ENCODE data around the gene FAM161A. TPM values are rescaled to one million over a fixed set of nuclear protein-coding genes. Genes with fewer than 3 reads are reported as not detected.
"Not testable (repeated sequence)": the region's sequence is repeated elsewhere in the genome, so short reads cannot be mapped to it uniquely, and the experiment has no call there.

Gene FAM161A
- total RNA-seq, 2 experiments from 2014 or later: 0.91 to 1.0 TPM

DNA sequence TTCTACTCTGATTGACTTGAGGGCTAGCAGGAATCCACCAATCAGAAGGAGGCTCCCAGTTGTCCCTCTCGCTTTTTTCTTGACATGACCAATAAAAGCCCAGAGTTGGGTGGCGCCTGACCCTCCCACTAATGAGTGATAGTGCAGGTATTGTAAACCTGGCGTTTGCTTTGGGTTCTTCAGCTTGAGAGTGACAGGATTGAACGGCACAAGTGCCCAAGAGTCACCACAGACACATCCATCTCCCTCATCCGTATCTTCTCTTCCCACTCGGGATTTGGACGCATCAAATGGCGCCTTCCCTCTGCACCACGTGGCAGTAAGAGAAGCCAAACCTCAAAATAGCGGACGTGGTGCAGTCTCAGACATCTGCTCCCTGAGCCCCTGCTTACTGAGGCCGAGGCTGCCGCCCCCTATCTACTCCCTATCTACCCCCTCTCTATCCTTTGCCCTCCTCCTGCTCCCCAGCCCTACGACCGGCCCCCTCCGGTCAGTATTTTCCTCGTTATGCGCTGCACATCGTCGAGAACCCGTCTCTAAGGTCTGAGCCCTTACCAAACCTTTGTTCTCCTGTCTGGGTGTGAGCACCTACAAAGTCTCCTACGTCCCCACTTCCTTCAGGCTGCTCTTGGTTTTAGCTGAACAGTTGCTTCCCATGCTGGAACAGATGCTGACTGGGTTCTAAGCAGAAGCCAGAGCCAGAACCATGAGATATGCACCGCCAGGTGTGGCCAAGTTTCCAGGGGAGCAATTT is 881 bp upstream of the FAM161A start:
- peaks cover 6% of the 10 kb centered on the region for H3K36me3 Mint-ChIP-seq (ENCODE audit: low read depth)
- Histone ChIP-seq H3K36me3 (ENCODE audit: insufficient read depth, low read length) (no peaks in the 10 kb centered on the region), H3K4me3 (ENCODE audit: low read length) (peak overlapping the region; percentile 98), H3K27ac (ENCODE audit: low read depth in 1 of 2, low read length in 2 of 2) (peak overlapping the region; percentile 42 to 65), H3K4me1 (ENCODE audit: insufficient read depth, low read length) (peaks cover 14% of the 10 kb centered on the region), H3K9me3 (ENCODE audit: control insufficient read depth in 1 of 2, insufficient read depth in 1 of 2, low read length in 2 of 2) (no peaks in the 10 kb centered on the region), H3K27me3 (ENCODE audit: control insufficient read depth in 1 of 2, insufficient read depth in 2 of 2, low read length in 2 of 2) (no peaks in the 10 kb centered on the region)
- no peaks in the 10 kb centered on the region for H3K27me3 Mint-ChIP-seq
- peak overlapping the region; percentile 94 for H3K27ac Mint-ChIP-seq
- POLR2A ChIA-PET: interaction anchor here (0.6 to 3.3 kb wide), 6 partner anchors 12 to 710 kb away, joined by 3 to 17 read pairs (median 3); partner anchors contain the start of gene XPO1
- CTCF ChIA-PET: interaction anchor here (1.2 kb wide), 1 partner anchor 33 kb away, joined by 3 read pairs; no protein-coding TSS in a partner anchor
- no peaks in the 10 kb centered on the region for H3K9me3 Mint-ChIP-seq
- ATAC-seq (ENCODE audit: poor library complexity) (peak; percentile 91), DNase-seq (peak; percentile 75 to 97 (median 83))
- TF ChIP-seq, protein P1, sequence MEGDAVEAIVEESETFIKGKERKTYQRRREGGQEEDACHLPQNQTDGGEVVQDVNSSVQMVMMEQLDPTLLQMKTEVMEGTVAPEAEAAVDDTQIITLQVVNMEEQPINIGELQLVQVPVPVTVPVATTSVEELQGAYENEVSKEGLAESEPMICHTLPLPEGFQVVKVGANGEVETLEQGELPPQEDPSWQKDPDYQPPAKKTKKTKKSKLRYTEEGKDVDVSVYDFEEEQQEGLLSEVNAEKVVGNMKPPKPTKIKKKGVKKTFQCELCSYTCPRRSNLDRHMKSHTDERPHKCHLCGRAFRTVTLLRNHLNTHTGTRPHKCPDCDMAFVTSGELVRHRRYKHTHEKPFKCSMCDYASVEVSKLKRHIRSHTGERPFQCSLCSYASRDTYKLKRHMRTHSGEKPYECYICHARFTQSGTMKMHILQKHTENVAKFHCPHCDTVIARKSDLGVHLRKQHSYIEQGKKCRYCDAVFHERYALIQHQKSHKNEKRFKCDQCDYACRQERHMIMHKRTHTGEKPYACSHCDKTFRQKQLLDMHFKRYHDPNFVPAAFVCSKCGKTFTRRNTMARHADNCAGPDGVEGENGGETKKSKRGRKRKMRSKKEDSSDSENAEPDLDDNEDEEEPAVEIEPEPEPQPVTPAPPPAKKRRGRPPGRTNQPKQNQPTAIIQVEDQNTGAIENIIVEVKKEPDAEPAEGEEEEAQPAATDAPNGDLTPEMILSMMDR (IDR thresholded peaks at IDR 0.05): no peak
- peak overlapping the region; percentile 97 for H3K4me3 Mint-ChIP-seq
- intact Hi-C loops (cut with DNase I, micrococcal nuclease): loop anchor here (1.0 to 10.0 kb wide), 9 partner anchors 32 to 672 kb away; partner anchors contain the start of genes CCT4 (in 1 of the 2) and XPO1 (in 1 of the 2)
- peaks cover 16% of the 10 kb centered on the region for H3K4me1 Mint-ChIP-seq (ENCODE audit: low read depth)

DNA sequence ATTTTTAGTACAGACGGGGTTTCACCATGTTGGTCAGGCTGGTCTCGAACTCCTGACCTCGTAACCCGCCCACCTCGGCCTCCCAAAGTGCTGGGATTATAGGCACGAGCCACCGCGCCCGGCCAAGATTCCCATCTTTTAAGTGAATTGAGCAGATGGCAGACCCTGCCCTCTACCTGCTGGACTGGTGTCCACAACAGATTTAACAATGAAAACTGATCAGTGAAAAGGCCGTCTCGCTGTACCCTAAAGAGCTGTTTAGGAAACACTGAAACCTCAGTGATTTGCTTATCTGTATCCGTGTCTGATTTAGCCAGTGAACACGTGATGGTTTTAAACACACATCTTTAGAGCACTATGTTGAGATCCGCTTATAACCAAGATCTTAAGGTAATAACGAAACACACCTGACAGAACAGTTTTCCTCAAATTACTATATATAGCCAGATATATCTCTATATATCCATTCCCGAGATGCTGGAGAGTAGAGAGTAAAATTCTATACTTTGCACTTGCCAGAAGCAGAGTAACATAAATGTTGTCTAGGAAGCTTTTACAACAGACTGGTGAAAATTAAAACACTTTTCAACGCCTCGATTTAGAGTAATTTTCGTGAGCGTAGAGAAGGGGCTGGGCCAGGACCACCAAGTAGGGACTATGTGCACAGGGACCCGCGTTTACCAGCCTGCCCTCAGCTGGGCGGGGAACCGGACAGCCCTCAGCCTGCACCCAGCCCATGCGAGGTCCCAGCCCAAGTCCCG is 594 bp downstream of the FAM161A start:
- Histone ChIP-seq H3K4me3 (ENCODE audit: low read length) (peak overlapping the region; percentile 98), H3K9me3 (ENCODE audit: control insufficient read depth in 1 of 2, insufficient read depth in 1 of 2, low read length in 2 of 2) (no peaks in the 10 kb centered on the region), H3K27me3 (ENCODE audit: control insufficient read depth in 1 of 2, insufficient read depth in 2 of 2, low read length in 2 of 2) (no peaks in the 10 kb centered on the region), H3K27ac (ENCODE audit: low read depth in 1 of 2, low read length in 2 of 2) (peak overlapping the region; percentile 65 to 79), H3K36me3 (ENCODE audit: insufficient read depth, low read length) (no peaks in the 10 kb centered on the region), H3K4me1 (ENCODE audit: insufficient read depth, low read length) (peaks cover 14% of the 10 kb centered on the region)
- Mint-ChIP-seq H3K27me3 (no peaks in the 10 kb centered on the region), H3K36me3 (ENCODE audit: low read depth) (peaks cover 6% of the 10 kb centered on the region), H3K4me1 (ENCODE audit: low read depth) (peaks cover 16% of the 10 kb centered on the region), H3K9me3 (no peaks in the 10 kb centered on the region), H3K4me3 (peak overlapping the region; percentile 97), H3K27ac (peak overlapping the region; percentile 94)
- POLR2A ChIA-PET: interaction anchor here (0.7 to 3.3 kb wide), 7 partner anchors 10 to 672 kb away, joined by 3 to 17 read pairs (median 3); partner anchors contain the start of genes COMMD1 and XPO1
- TF ChIP-seq, protein P1 (IDR thresholded peaks at IDR 0.05): no peak
- intact Hi-C loops (cut with DNase I, micrococcal nuclease): loop anchor here (5.0 to 10.0 kb wide), 4 partner anchors 91 to 326 kb away; partner anchors contain the start of gene XPO1 (in 1 of the 2)
- DNase-seq (peak in 6 of 14 experiments; percentile 11 to 58 (median 31)), ATAC-seq (ENCODE audit: poor library complexity) (no peak)
- CTCF ChIA-PET: interaction anchor here (0.7 to 1.2 kb wide), 2 partner anchors 35 to 53 kb away, joined by 3 read pairs; partner anchors contain the start of gene COMMD1

DNA sequence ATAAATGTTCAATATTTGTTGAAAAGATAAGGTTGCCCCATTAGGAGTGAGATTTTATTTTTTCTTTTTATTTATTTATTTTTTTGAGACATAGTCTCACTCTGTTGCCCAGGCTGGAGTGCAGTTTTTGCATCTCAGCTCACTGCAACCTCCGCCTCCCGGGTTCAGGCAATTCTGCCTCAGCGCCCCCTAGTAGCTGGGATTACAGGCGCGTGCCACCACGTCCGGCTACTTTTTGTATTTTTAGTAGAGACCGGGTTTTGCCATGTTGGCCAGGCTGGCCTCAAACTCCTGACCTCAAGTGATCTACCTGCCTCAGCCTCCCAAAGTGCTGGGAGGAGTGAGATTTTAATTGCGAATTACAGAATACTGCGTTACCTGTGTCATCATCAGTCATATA is 2.6 kb downstream of the FAM161A start:
- Mint-ChIP-seq H3K4me3 (peak overlapping the region; percentile 54), H3K4me1 (ENCODE audit: low read depth) (peaks cover 16% of the 10 kb centered on the region)
- CTCF ChIA-PET; H3K27me3 ChIP-seq (ENCODE audit: control insufficient read depth in 1 of 2, insufficient read depth in 2 of 2, low read length in 2 of 2); DNase-seq; H3K27ac Mint-ChIP-seq; H3K27ac ChIP-seq (ENCODE audit: low read depth in 1 of 2, low read length in 2 of 2); H3K36me3 Mint-ChIP-seq (ENCODE audit: low read depth); H3K9me3 Mint-ChIP-seq; ATAC-seq (ENCODE audit: poor library complexity); H3K4me3 ChIP-seq (ENCODE audit: low read length); H3K36me3 ChIP-seq (ENCODE audit: insufficient read depth, low read length); H3K9me3 ChIP-seq (ENCODE audit: control insufficient read depth in 1 of 2, insufficient read depth in 1 of 2, low read length in 2 of 2); H3K27me3 Mint-ChIP-seq; POLR2A ChIA-PET: not testable (repeated sequence)
- peaks cover 14% of the 10 kb centered on the region for H3K4me1 ChIP-seq (ENCODE audit: insufficient read depth, low read length)
- intact Hi-C loops (cut with DNase I, micrococcal nuclease): loop anchor here (5.0 to 10.0 kb wide), 4 partner anchors 89 to 324 kb away; partner anchors contain the start of gene XPO1 (in 1 of the 2)
